K562 (cell line): ENCODE results near the gene HLTF. TPM values are rescaled to one million over a fixed set of nuclear protein-coding genes. Genes with fewer than 3 reads are reported as not detected.

Experiments
- ATAC-seq: fragments of 200-7000 bp; cut with Tn5 transposase; 3 replicates; pipeline ENCODE4 v1.9.1; 2020; ENCODE audit warnings: moderate library complexity
- BruUV-seq: library from RNA; stranded (reverse); fragments of 400-500 nt; replicated peaks from 2 replicates; lab custom pipeline; 2021; lab: Mats Ljungman, UMichigan
- CTCF ChIA-PET: fragments of 300-600 bp; formaldehyde crosslinking; extraction: SDS; loops from one replicate; lab custom pipeline; 2021; ENCODE audit warnings: low intra/inter-chr PET ratio; lab: Yijun Ruan, JAX
- POLR2A ChIA-PET: fragments of 300-600, 350-650 bp; sonication (Branson Sonifier 250); formaldehyde crosslinking; extraction: SDS; loops from one replicate; lab custom pipeline; 2021; ENCODE audit warnings: antibody characterized with exemption, inconsistent platforms; lab: Yijun Ruan, JAX
- DNase-seq, 4 experiments: peaks; one replicate each; pipeline versions ENCODE4 v3.0.0 to v3.0.0-alpha.2; 2011 to 2018; ENCODE audit warnings: low spot score in 3 of 4, mixed read lengths in 3 of 4; ENCODE audit errors: extremely low read depth in 1 of 4
- FAIRE-seq: peaks from 2 replicates; lab custom pipeline; 2011; peaks lifted over from hg19 to GRCh38; lab: Jason Lieb, UNC
- H2AFZ ChIP-seq: 2 replicates; pipeline ENCODE4 v1.6.0; 2011; ENCODE audit warnings: low read depth, low read length, control low read depth, inconsistent platforms
- H3K27ac ChIP-seq: fragments of 200-600 bp; 3 replicates; pipeline ENCODE4 v1.8.0; 2011; ENCODE audit warnings: low read depth, mild to moderate bottlenecking, control low read depth, inconsistent platforms, low read length, moderate library complexity, mixed read lengths; ENCODE audit errors: extremely low read depth
- H3K27me3 ChIP-seq, 2 experiments: fragments of 300-600 bp in 1 of 2; 2 replicates in 1 of 2; 3 replicates in 1 of 2; pipeline versions ENCODE4 v1.6.0 to v1.8.0; 2011; ENCODE audit warnings: inconsistent platforms in 2 of 2, low read length in 2 of 2, mild to moderate bottlenecking in 1 of 2, mixed read lengths in 1 of 2, moderate library complexity in 1 of 2; ENCODE audit not compliant: control insufficient read depth in 2 of 2, insufficient read depth in 2 of 2
- H3K36me3 ChIP-seq: fragments of 300-600 bp; 3 replicates; pipeline ENCODE4 v1.8.0; 2011; ENCODE audit warnings: mild to moderate bottlenecking, low read length, inconsistent platforms; ENCODE audit not compliant: control insufficient read depth, insufficient read depth
- H3K4me1 ChIP-seq, 2 experiments: fragments of 200-600 bp in 1 of 2; replicated peaks in 1 of 2; 2 replicates in 1 of 2; 3 replicates in 1 of 2; pipeline versions ENCODE4 v1.5.1 to v1.8.0; 2011; ENCODE audit warnings: inconsistent platforms in 2 of 2, low read length in 2 of 2, mild to moderate bottlenecking in 1 of 2, mixed read lengths in 1 of 2, moderate library complexity in 1 of 2; ENCODE audit not compliant: control insufficient read depth in 2 of 2, insufficient read depth in 2 of 2
- H3K4me2 ChIP-seq: 2 replicates; pipeline ENCODE4 v1.6.1; 2011; ENCODE audit warnings: low read length, control low read depth, inconsistent platforms, mixed read lengths; ENCODE audit not compliant: insufficient read depth
- H3K4me3 ChIP-seq: fragments of 200-600 bp; sonication (generic), shearing (Covaris generic); 2 replicates; pipeline ENCODE4 v1.5.1; 2016; ENCODE audit warnings: control low read depth, inconsistent platforms
- H3K79me2 ChIP-seq: fragments of 200-600 bp; 3 replicates; pipeline ENCODE4 v1.8.0; 2011; ENCODE audit warnings: low read length, inconsistent platforms; ENCODE audit not compliant: control insufficient read depth, insufficient read depth
- H3K9ac ChIP-seq, 2 experiments: 2 replicates each; pipeline versions ENCODE4 v1.6.0 to v1.6.1; 2011; ENCODE audit warnings: low read depth in 2 of 2, low read length in 2 of 2, control low read depth in 1 of 2, inconsistent platforms in 1 of 2, mild to moderate bottlenecking in 1 of 2, mixed read lengths in 1 of 2; ENCODE audit not compliant: insufficient read depth in 1 of 2
- H3K9me1 ChIP-seq: one replicate; pipeline ENCODE4 v1.6.0; 2011; ENCODE audit warnings: inconsistent platforms, mild to moderate bottlenecking, low read length, moderate library complexity; ENCODE audit not compliant: control insufficient read depth, insufficient read depth
- H3K9me3 ChIP-seq: replicated peaks from 2 replicates; pipeline ENCODE4 v1.5.1; 2011; ENCODE audit warnings: low read depth, low read length, inconsistent platforms; ENCODE audit not compliant: control insufficient read depth, insufficient read depth
- H4K20me1 ChIP-seq: replicated peaks from 2 replicates; pipeline ENCODE4 v1.6.1; 2011; ENCODE audit warnings: low read length, inconsistent platforms, mixed read lengths; ENCODE audit not compliant: control insufficient read depth, insufficient read depth
- ARNT ChIP-seq, 2 experiments: fragments of 450-650 bp; IDR thresholded peaks; 2 replicates each; pipeline ENCODE4 v1.6.1; 2016; ENCODE audit warnings: mild to moderate bottlenecking in 1 of 2
- CCNT2 ChIP-seq: IDR thresholded peaks from 2 replicates; pipeline ENCODE4 v1.6.1; 2011; ENCODE audit warnings: borderline replicate concordance, low read depth, mild to moderate bottlenecking, moderate library complexity, mixed read lengths, low read length; ENCODE audit not compliant: insufficient read length; ENCODE audit errors: extremely low read depth
- CREB3L1 ChIP-seq: fragments of 450-650 bp; IDR thresholded peaks from 2 replicates; pipeline ENCODE4 v1.6.1; 2014; ENCODE audit warnings: low read depth, mild to moderate bottlenecking, moderate library complexity, borderline replicate concordance
- MCM7 ChIP-seq, 2 experiments: fragments of 450-650 bp; IDR thresholded peaks; 2 replicates each; pipeline ENCODE4 v1.6.1; 2016 to 2018
- MED1 ChIP-seq: sonication (generic); formaldehyde crosslinking; IDR thresholded peaks from 2 replicates; pipeline ENCODE4 v1.8.1; 2023; ENCODE audit warnings: missing genetic modification reagents, borderline replicate concordance
- MLX ChIP-seq, 2 experiments: fragments of 450-650 bp in 1 of 2; sonication (generic) in 1 of 2; formaldehyde crosslinking; conservative IDR thresholded peaks; 2 replicates each; pipeline versions ENCODE4 v1.4.0 to v1.8.1; 2020 to 2022; ENCODE audit warnings: mild to moderate bottlenecking in 1 of 2, missing genetic modification reagents in 1 of 2
- NCOA6 ChIP-seq: fragments of 450-650 bp; IDR thresholded peaks from 2 replicates; pipeline ENCODE4 v1.6.1; 2017; ENCODE audit warnings: mild to moderate bottlenecking
- POLR2A ChIP-seq: fragments of 450-650 bp; conservative IDR thresholded peaks from 2 replicates; pipeline ENCODE4 v1.6.1; 2016
- POLR2G ChIP-seq: fragments of 200-400 bp; formaldehyde crosslinking; IDR thresholded peaks from 2 replicates; pipeline ENCODE4 v1.6.1; 2017; ENCODE audit warnings: low read depth, mild to moderate bottlenecking, antibody characterized with exemption, low read length, moderate library complexity
- RNF219 ChIP-seq: fragments of 250-450 bp; sonication (Bioruptor Pico); IDR thresholded peaks from 2 replicates; pipeline ENCODE4 v1.5.0; 2022; ENCODE audit warnings: mild to moderate bottlenecking
- SAFB ChIP-seq: fragments of 200-400 bp; formaldehyde crosslinking; IDR thresholded peaks from 2 replicates; pipeline ENCODE4 v1.6.1; 2017; ENCODE audit warnings: low read depth, low read length, borderline replicate concordance
- THRAP3 ChIP-seq: fragments of 450-650 bp; IDR thresholded peaks from 2 replicates; pipeline ENCODE4 v1.6.1; 2016; ENCODE audit warnings: mild to moderate bottlenecking, inconsistent platforms, borderline replicate concordance
- ZNF436 ChIP-seq: fragments of 250-450, 450-650 bp; sonication (Bioruptor Pico); formaldehyde crosslinking; IDR thresholded peaks from 2 replicates; pipeline ENCODE4 v1.7.0; 2020; ENCODE audit warnings: mild to moderate bottlenecking
- ZNF778 ChIP-seq: fragments of 450-650 bp; formaldehyde crosslinking; IDR thresholded peaks from 2 replicates; pipeline ENCODE4 v1.4.0; 2020; ENCODE audit warnings: mild to moderate bottlenecking, moderate library complexity
- WGBS: fragments of 100-300 bp; shearing (Covaris generic); methylation state at CpG from one replicate; pipeline ENCODE4 v1.1.6; 2016; ENCODE audit warnings: low coverage, mixed read lengths; ENCODE audit not compliant: insufficient coverage; ENCODE audit errors: missing lambda C conversion rate; 5-methylcytosine and 5-hydroxymethylcytosine counted together
- in situ Hi-C: fragments of 300-500 bp; cut with MboI; formaldehyde crosslinking; loops from 4 replicates; pipeline ENCODE4 v1.15.0; 2018; ENCODE audit warnings: inconsistent platforms, mixed read lengths
- intact Hi-C: fragments of 100-400 bp; cut with micrococcal nuclease; formaldehyde crosslinking; loops from 2 replicates; pipeline ENCODE4 v1.14.2; 2022
- polyA plus RNA-seq, 8 experiments: library from polyadenylated mRNA; depleted of rRNA in 4 of 8; stranded (reverse) in 5 of 8; unstranded in 3 of 8; fragments of >200 nt; fragmentation: Nextera tagmentation in 2 of 8; fragmentation: Illumina TruSeq in 1 of 8; extraction: Ambion mirVana in 2 of 8; extraction: Trizol in 1 of 8; gene quantifications; 2 replicates each; pipeline versions ENCODE4 v1.2.1 to v1.2.3, GENCODE V29; 2011 to 2014; ENCODE audit warnings: inconsistent platforms in 1 of 8, missing spikeins in 1 of 8
- total RNA-seq, 7 experiments: library from RNA; depleted of rRNA in 6 of 7; stranded (reverse); fragments of >200 nt in 6 of 7; fragmentation: Illumina TruSeq in 2 of 7; extraction: Trizol in 2 of 7; gene quantifications; 2 replicates each; pipeline versions ENCODE4 v1.2.1 to v1.2.3, GENCODE V29; 2011 to 2021; ENCODE audit warnings: low replicate concordance in 1 of 7

HLTF gene
- total and polyA plus RNA-seq, 9 of the 15 experiments (the other 6 are each of a cell fraction or from before 2014, with no cell fraction given): 35.1 to 82.4 (median 50.4) TPM

GRCh38 chr3:149038322-149038721 is 48.0 kb downstream of the HLTF start:
- intact Hi-C loops: no loop called here
- Histone ChIP-seq H3K79me2 (no peaks in the 10 kb centered on the region), H3K4me3 (no peak overlapping the region), H3K9me1 (no peaks in the 10 kb centered on the region), H3K9ac (no peak overlapping the region), H3K27ac (no peak overlapping the region), H3K4me2 (no peak overlapping the region), H3K9me3 (no peaks in the 10 kb centered on the region), H3K4me1 (no peaks in the 10 kb centered on the region), H2AFZ (no peak overlapping the region), H4K20me1 (no peaks in the 10 kb centered on the region), H3K27me3 (no peaks in the 10 kb centered on the region), H3K36me3 (peaks cover 72% of the 10 kb centered on the region)
- ATAC-seq (no peak), DNase-seq (no peak), FAIRE-seq (no peak)
- CTCF ChIA-PET: no interaction called here
- no TSS peak for BruUV-seq
- TF ChIP-seq MLX (CRISPR knock-in tag; conservative IDR thresholded peaks at IDR 0.05) (no peak), RNF219 (no peak), THRAP3 (no peak), NCOA6 (no peak), ARNT (IDR thresholded peaks at IDR 0.05) (no peak), ZNF778 (CRISPR knock-in tag) (no peak), POLR2A (no peak), SAFB (no peak), POLR2G (no peak), CCNT2 (no peak), MED1 (CRISPR knock-in tag) (no peak), CREB3L1 (no peak), ZNF436 (CRISPR knock-in tag) (no peak), MCM7 (IDR thresholded peaks at IDR 0.05) (no peak)
- 90% methylated on average over 2 of the region's 2 CpGs for WGBS
- POLR2A ChIA-PET: interaction anchor here (0.6 to 1.6 kb wide), 4 partner anchors 9 to 79 kb away, joined by 3 read pairs; no protein-coding TSS in a partner anchor
- in situ Hi-C loops: no loop called here
